GM21576 (cell line): ENCODE results near the gene GLS2.
A peak's percentile ranks its signal among the peaks of the same experiment; 100 is the strongest.
"Not testable (repeated sequence)": the region's sequence is repeated elsewhere in the genome, so short reads cannot be mapped to it uniquely, and the experiment has no call there.

Experiments used
- ATAC-seq: cut with Tn5 transposase; IDR thresholded peaks from one replicate; pipeline ENCODE4 v1.9.1; 2021; ENCODE audit warnings: mild to moderate bottlenecking, moderate library complexity; ENCODE audit not compliant: unreplicated experiment

Gene GLS2

GRCh38 chr12:56448860-56449621 lies 38.9 kb downstream of the GLS2 start, which contains the start of gene TIMELESS:
TIMELESS (minus strand) TSS chr12:56449426; CDS start chr12:56434170, 15,256 bp downstream.
- peak; percentile 93 for ATAC-seq

GRCh38 chr12:56443208-56443607 lies 44.8 kb downstream of the GLS2 start:
- ATAC-seq: not testable (repeated sequence)

GRCh38 chr12:56437430-56438176 lies 50.4 kb downstream of the GLS2 start:
- ATAC-seq: no peak

DNA sequence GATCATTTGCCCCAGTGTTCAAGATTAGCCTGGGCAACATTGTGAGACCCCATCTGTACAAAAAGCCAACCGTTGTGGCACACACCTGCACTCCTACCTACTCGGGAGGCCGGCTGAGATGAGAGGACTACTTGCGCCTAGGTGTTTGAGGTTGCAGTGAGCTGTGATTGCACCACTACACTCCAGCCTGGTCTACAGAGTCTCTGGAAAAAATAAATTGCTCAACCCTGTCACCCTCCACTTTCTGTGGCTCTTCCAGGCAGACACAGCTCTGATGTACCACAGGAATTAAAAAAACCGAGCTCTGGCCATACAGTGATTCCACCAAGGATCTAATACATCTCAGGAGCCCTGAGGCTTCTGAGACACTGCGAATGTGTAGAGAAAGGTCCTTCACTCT lies 53.1 kb downstream of the GLS2 start:
- no peak for ATAC-seq

DNA sequence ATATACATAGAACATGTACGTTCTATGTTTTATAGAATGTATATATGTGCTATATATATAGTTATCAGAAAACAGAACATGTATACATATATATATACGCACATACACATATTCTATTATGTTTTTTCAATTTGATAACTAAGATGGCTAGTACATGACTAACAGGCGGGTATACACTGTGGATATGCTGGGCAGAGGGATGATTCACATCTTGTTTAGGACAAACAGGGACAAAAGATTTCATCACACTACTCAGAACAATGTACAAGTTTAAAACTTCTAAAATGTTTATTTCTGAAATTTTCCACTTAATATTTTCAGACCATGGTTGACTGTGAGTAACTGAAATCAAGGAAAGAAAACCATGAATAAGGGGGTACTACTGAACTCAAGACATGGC lies 56.1 kb downstream of the GLS2 start:
- no peak for ATAC-seq

GRCh38 chr12:56431288-56431687 lies 56.7 kb downstream of the GLS2 start:
- ATAC-seq: no peak

DNA sequence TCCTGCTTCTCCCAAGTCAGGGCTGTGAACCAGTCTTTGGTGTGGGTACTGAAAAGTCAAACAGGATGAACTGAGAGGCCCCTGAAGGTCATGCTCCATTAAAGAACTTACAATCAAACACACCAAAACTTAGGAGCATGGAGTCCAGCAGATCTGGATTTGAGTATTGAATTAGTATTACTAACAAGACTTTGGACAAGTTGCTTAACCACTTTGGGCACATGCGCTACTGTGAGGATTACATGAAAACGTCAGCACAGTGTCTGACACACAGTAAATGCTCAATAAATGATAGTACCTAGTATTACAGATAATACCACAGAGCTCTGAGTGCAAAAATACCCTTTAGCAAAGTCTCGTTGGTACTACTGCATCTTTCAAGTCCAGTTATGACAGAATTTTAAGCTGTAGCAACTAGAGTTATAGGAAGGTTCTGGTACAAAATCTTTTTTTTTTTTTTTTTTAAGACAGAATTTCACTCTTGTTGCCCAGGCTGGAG lies 62.0 kb downstream of the GLS2 start:
- ATAC-seq: no peak

DNA sequence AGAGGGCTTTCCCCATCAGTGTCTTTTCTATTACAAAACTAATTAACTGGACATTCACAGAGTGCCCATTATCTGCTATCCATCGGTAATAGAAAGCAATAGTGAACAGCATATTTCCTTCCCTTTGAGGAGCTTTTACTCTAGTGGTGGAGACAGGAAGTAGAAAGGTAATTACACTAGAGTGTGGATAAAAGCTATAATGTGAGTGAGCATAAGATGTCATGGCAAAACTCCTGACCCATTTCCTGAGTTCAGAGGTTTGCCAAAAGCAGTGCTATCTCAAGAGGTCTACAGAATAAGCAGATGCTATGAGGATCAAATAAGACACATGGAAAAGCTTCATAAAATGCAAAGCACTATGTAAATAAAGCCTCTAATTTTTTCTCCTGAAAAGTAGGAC lies 62.8 kb downstream of the GLS2 start:
- ATAC-seq: no peak
